HG03103 (cell line): Measurements from ENCODE around the gene MORC1.

Experiments
- ATAC-seq: cut with Tn5 transposase; IDR thresholded peaks from one replicate; pipeline ENCODE4 v1.9.1; 2021; ENCODE audit warnings: low read depth; ENCODE audit not compliant: unreplicated experiment

Gene MORC1

DNA sequence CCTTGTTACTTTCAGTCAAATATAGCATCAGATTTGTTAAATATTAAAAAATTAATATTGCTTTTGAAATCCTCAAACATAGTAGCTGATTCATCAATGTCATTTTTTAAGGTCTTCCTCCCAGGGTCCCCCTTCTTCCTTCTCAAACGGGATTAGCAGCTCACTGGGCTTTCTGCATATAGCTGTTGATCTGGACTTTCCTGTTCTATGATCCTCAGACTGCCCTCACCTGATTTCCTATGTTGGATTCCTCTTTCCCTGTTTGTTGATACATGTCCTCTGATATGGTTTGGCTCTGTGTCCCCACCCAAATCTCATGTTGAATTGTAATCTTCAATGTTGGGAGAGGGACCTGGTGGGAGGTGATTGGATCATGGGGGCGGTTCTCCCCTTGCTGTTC is 170.1 kb downstream of the MORC1 start:
- ATAC-seq, result no peak

DNA sequence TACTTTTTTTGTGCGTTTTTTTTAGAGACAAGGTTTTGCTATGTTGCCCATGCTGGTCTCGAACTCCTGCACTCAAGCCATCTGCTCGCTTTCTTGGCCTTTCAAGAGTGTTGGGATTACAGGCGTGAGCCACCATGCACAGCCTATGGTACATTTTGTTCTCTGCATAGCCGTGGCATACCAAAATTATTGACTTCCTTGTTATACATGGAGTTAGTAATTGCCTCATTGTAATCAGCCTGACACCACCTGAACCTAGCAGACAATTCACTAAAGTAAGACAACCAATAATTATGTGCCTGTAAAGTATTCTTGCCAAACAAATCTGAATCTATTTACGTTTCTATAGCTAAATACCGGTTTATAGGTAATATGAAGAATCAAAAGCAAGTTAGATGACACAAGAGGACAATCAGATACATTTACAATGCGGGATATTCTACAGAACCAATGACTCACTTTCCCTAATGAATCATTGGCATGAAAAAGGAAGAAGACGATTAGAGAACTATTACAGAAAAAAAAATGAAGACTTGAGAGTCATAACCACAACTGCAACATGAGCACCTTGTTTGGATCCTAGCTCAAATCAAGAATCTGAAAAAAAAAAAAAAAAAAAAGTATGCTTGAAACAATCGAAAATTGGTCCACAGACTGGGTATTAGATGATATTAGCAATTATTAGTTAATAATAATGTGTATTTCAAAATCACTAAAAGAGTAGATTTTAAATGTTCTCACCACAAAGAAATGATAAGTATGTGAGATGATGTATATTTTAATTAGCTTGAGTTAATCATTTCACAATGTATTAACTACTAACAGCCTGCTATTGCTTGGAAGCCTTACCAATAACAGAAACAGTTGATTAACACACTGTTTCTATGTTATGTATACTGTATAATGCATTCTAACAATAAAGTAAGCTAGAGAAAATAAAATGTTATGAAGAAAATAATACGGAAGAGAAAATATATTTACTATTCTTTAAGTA is 171.3 kb downstream of the MORC1 start:
- no peak for ATAC-seq

DNA sequence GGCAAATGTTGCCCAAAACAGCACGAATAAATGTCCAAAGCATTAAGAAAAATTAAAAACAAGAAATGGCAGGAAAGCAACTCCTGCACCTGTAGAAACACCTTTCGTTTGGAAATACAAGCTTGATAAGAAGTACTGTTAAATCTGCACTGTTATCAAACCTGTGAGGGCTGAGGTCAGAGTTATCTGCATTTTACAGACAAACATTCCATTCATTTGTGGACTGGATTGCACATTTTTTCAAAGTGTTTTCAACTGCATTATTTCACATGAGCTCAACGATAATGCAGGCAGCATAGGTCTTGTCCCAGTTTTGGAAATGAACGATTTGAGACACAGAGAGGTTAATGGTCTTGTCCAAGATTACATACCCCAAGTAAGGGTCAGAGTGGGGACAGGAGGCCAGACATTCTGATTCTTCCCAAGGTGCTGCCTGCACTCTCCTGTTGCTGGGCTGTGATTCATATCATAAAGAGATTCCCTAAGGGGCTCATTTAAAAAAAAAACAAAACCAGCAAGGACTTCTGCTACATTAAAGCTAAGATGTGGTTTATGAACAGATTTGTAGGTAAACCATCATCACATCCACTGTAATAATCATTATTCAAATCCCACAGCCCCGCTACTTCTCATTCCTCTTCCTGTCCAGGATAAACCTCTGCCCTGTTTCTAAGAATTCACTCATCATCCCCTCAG is 177.2 kb downstream of the MORC1 start:
- ATAC-seq, result no peak

DNA sequence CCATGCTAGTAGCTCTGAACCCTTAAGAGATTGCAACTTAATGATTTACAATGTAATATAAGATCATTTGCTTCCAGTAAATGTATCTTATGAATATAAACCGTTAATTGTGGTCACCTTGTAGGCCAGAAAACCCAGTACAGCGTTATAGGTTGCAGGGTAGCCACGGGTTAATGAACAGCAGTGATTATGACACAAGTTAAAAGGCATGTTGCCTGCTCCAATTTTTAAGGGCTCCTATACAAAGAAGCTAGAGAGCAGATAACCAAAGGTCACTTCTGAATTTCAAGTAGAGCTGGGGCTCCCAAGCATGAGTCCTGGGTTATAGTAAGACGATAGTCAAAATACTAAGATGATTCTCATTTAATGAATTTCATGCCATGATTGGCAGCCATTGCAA is 177.8 kb downstream of the MORC1 start:
- ATAC-seq, result no peak

DNA sequence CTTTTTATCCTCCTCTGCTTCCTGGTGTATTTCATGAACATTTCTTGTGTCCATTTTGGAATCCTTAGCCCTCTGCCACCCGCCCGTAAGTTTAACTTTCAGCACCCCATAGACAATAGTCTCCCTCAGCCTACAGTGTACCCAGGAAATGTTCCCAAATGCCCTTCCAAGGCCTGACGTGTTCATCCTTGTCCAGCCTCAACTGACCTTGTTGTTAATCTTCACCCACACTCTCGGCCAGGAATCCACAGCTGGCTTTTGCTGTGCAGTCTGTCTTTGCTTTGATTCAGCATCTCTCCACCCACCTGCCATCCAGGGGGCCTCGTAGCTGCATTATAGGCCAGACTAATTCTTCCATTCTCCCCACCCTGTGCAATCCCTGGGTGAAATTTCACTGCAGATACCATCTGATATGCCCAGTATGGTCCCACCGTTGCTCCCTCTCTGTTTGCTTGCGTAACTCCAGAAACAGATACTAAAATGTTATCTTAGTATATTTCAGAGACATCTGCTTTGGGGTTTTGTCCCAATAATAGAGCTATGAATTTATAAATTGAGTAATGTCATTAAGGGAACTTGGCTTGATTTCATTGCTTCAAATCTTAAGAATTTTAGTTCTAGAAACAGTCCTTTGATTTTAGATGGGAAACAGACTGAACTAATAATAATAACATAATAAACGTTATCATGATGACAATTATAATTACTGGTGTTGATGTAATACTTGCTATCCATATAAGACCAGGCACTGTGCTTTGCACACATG is 180.8 kb downstream of the MORC1 start:
- no peak for ATAC-seq

DNA sequence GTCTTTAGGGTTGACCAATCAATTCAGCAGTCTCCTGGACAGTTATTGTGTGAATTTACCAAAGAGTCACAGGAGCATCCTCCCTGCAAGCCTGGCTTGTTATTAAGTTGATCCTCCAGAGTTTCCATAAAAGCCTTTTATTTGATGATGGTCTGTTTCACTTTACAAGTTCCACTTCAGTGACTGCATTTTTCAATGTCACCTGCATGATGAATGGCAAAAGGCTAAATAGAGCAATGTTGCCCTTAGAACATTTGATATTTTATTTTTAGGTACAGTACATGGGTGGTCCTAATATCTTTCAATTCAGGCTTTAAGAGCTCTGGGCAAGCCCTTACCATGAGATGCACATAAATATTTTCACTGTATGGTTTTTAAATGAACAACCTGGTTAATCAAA is 186.9 kb downstream of the MORC1 start:
- ATAC-seq, result no peak

DNA sequence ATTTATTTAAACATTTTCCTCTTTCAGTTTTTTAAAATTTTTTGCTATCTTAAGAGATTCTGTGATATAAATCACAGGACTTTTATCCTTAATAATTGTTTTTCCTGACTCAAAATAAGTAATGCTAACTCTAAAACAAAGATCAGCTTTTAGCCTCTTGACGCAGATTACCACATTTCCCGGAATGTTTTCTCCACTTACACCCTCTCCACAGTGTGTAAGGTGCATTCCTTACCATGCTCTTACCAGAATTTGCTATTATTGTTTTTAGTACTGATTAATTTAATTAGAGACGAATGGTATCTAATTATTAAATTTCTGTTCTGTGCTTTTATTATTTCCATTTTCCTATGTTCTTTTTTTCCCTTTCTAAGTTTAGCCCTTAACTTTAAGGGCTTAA is 199.1 kb downstream of the MORC1 start:
- ATAC-seq, result no peak

DNA sequence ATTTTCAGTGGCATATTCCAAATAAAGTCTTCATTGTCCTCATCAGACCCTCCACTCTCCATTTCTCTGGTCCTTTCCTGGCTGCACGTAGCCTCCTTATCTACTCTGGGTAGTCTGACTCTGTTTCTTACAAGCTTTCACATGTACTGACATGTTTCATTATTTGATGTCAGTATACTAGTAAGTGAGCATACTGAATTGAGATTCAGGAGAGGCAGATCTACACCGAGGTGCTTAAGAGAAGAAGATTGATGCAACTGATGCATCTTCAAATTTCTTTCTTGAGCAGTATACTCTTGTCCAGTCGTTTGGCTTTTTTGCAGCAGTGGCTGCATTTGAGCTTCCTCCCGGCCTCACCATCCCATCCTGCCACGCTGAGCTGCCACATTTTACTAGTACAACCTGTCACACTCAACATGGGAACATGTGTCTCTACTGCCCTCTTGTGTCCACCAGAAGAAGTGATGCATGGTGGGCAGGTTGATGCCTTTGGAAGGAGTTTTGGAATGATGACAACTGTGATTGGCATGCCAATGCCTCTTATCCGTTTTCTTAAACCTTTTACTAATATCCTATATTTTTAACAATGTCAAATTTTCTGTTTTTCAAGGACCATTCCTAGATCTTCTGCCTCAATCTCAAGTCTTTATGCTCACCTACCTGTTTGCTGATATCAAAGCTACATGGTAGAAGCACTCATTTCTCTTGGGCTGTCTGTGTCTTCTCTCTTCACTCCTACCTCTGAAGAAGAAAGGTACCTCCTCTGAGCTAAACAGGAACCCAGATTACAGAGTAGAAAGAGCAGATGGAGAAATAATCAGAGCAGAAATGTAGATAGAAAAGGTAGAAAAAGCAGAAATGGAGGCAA is 202.9 kb downstream of the MORC1 start:
- ATAC-seq, result peak; percentile 95

DNA sequence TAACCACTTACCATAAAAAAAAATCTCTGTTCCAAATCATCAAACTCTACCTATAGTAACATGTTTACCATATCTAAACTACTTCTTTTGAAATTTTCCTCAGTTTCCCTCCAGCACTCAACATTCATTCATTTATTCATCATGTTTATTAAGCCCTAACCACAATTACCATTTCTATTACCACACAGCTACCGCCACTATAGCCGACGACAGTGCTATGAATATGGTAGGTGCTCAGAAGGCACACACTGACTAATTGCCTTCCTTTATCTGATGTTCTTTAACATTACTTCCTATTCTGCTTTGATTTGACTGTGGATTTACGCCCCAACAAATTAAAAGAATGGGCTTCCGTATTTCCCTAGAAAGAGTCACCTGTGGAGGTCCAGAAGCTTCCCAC is 208.1 kb downstream of the MORC1 start:
- ATAC-seq, result no peak
